NT2/D1 (cell line): ENCODE data around the gene NRXN2.

ENCODE experiments used
- YY1 ChIP-seq: IDR thresholded peaks from 2 replicates; pipeline ENCODE4 v1.6.1; 2011; ENCODE audit not compliant: insufficient read length, insufficient read depth
- ZNF274 ChIP-seq: IDR thresholded peaks from 2 replicates; pipeline ENCODE4 v1.6.1; 2011; ENCODE audit warnings: mild to moderate bottlenecking, low read depth, low read length

- TF ChIP-seq YY1 (no peak), ZNF274 (no peak)
These were observed 139.4 kb downstream of the NRXN2 start for GRCh38 chr11:64583296-64584262.
